Measurements from ENCODE around the gene ATP6V1G3. TPM values are rescaled to one million over a fixed set of nuclear protein-coding genes. Genes with fewer than 3 reads are reported as not detected.

ATP6V1G3 gene
- total and polyA plus RNA-seq, 9 of the 15 experiments (the other 6 are each of a cell fraction or from before 2014, with no cell fraction given): 0.32 TPM; not detected in 8

GRCh38 chr1:198496216-198497143, 44.0 kb downstream of the ATP6V1G3 start:
- Histone ChIP-seq H3K27me3 (ENCODE audit: control insufficient read depth in 2 of 2, insufficient read depth in 2 of 2, low read length in 2 of 2) (no peaks in the 10 kb centered on the region), H3K9ac (ENCODE audit: insufficient read depth in 1 of 2, low read depth in 2 of 2, low read length in 2 of 2) (no peak overlapping the region), H3K4me2 (ENCODE audit: insufficient read depth, low read length) (no peak overlapping the region), H3K9me3 (replicated peaks; ENCODE audit: control insufficient read depth, insufficient read depth, low read depth, low read length) (no peaks in the 10 kb centered on the region), H3K79me2 (ENCODE audit: control insufficient read depth, insufficient read depth, low read length) (no peaks in the 10 kb centered on the region), H3K9me1 (ENCODE audit: control insufficient read depth, insufficient read depth, low read length) (no peaks in the 10 kb centered on the region), H3K27ac (ENCODE audit: extremely low read depth, low read depth, low read length) (no peak overlapping the region), H3K4me3 (no peak overlapping the region), H3K36me3 (ENCODE audit: control insufficient read depth, insufficient read depth, low read length) (no peaks in the 10 kb centered on the region), H3K4me1 (replicated peaks in 1 of 2; ENCODE audit: control insufficient read depth in 2 of 2, insufficient read depth in 2 of 2, low read length in 2 of 2) (peaks cover 0 to 6% of the 10 kb centered on the region in 2 experiments; a peak in 1 of 5 replicates), H4K20me1 (replicated peaks; ENCODE audit: control insufficient read depth, insufficient read depth, low read length) (no peaks in the 10 kb centered on the region), H2AFZ (ENCODE audit: low read depth, low read length) (no peak overlapping the region)
- ChIA-PET CTCF (ENCODE audit: low intra/inter-chr PET ratio) (no interaction called here), POLR2A (interaction anchor here (1.5 kb wide), 1 partner anchor 186 kb away, joined by 5 read pairs; no protein-coding TSS in a partner anchor)
- no peak for TF ChIP-seq PHF21A (IDR thresholded peaks at IDR 0.05; ENCODE audit: borderline replicate concordance, low read depth)
- TF ChIP-seq TCF15 (CRISPR knock-in tag; IDR thresholded peaks at IDR 0.05): no peak
- peak; percentile 44; the same call in 1 of the 2 replicates for TF ChIP-seq FOSL1 (tag; conservative IDR thresholded peaks at IDR 0.05)
- TF ChIP-seq E2F5 (CRISPR knock-in tag; IDR thresholded peaks at IDR 0.05): no peak
- TF ChIP-seq SPI1 (IDR thresholded peaks at IDR 0.05; ENCODE audit: borderline replicate concordance, low read depth, low read length): no peak
- no peak for TF ChIP-seq PCBP2 (IDR thresholded peaks at IDR 0.05; ENCODE audit: low read depth, low read length, poor library complexity, severe bottlenecking)
- TF ChIP-seq ERF (CRISPR knock-in tag; IDR thresholded peaks at IDR 0.05): no peak
- no peak for TF ChIP-seq CBX3 (IDR thresholded peaks at IDR 0.05; ENCODE audit: borderline replicate concordance in 1 of 2, low read length in 2 of 2)
- TF ChIP-seq GTF2B (IDR thresholded peaks at IDR 0.05; ENCODE audit: extremely low read depth, insufficient read length): no peak
- TF ChIP-seq ATF3 (IDR thresholded peaks at IDR 0.05): 0 out of 2 replicates have a peak, but pooled peaks have one; percentile 32
- no peak for TF ChIP-seq ATF3 (CRISPR knock-in tag; conservative IDR thresholded peaks at IDR 0.05)
- TF ChIP-seq KAT2B (IDR thresholded peaks at IDR 0.05; ENCODE audit: low read depth, low read length): no peak
- TF ChIP-seq KAT7 (CRISPR knock-in tag; IDR thresholded peaks at IDR 0.05; ENCODE audit: borderline replicate concordance): no peak
- TF ChIP-seq TRIM28 (IDR thresholded peaks at IDR 0.05): no peak
- FAIRE-seq (no peak), ATAC-seq (no peak), DNase-seq (ENCODE audit: extremely low read depth in 1 of 4, low spot score in 3 of 4) (no peak)
- intact Hi-C loops (cut with micrococcal nuclease) (no loop called here), in situ Hi-C loops (cut with MboI) (no loop called here)
- 22% methylated on average over 6 of the region's 6 CpGs for WGBS (ENCODE audit: insufficient coverage, low coverage, missing lambda C conversion rate)
- no TSS peak for BruUV-seq (replicated peaks)

Measured in K562 (cell line).